GM21717 (cell line): ENCODE data around the gene USP25.

ENCODE experiments used
- ATAC-seq: cut with Tn5 transposase; IDR thresholded peaks from one replicate; pipeline ENCODE4 v1.9.1; 2021; ENCODE audit warnings: mild to moderate bottlenecking, moderate library complexity; ENCODE audit not compliant: unreplicated experiment

USP25 gene

DNA sequence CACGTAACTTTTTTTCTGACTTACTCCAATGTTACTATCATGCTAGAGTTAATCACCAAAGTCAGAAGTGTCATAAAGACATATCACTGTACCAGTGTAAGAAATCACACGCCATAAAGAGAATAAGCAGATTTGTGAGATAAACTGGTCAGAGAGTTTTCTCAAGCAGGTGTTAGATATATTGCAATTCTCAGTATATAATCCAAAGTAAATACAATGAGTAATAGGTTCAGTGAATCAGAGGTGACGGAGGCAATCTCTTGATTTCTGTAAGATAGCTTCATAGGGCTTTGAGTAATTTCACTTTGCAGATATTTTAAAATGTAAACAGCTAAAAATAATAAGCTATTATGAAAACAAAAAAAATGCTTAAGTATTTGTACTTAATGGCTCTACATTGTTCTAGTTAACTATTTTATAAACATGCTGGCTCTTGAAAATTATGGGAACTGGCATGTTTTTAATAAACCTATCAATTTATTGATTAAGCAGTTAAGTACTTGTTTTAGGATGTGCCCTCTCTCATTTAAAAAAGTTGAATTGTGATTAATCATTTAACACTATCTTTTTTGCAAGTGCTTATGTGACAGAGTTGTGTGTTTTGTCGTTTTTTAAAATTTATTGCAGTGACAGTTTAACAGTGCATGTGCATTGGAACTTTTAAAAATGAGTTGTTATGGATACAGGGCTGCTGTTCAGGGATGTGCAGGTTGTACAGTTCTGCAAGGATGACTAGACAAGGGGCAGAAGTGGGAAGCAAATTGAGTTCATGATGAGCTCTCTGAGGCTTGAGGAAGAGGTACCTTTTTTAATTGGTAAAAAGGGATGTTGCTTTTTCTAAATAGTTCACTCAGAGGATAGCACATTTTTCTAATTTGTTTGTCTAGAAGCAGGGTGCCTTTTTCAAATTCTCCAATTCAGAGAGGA, 119.1 kb downstream of the USP25 start:
- no peak for ATAC-seq

DNA sequence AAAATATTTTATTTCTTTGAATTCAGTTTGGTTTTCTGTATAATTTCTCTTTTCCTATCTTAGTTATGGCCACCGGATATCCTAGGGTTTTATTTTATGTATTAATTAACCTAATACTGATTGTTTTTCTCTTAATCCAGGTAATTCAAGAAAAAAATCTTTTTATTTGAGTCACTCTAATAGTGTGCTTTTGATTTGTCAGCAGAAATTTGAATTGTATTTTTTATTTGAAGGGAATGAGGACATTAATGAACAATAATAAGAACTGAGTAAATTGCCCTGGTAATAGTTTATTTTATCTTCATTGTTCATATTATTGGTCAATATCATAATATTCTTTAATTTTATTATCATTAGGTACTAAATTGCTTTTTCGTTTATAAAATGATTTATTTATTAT, 120.1 kb downstream of the USP25 start:
- no peak for ATAC-seq

DNA sequence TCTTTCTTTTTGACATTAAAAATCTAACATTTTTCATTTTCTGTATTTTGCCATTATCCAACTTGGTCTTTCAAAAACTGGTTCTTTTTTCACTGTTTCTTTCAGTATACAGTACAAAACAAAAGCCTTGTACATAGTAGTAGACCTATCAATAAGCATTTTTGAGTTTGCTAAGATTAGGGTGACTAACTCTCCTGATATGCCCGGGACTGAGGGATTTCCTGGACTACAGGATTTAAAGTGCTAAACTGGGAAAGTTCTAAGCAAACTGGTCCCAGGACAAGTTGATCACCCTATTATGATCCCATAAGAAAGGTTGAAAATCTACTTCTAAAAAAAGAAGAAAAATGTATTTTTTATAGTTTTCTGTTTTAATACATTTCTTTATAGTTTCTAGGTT, 120.9 kb downstream of the USP25 start:
- ATAC-seq = no peak

DNA sequence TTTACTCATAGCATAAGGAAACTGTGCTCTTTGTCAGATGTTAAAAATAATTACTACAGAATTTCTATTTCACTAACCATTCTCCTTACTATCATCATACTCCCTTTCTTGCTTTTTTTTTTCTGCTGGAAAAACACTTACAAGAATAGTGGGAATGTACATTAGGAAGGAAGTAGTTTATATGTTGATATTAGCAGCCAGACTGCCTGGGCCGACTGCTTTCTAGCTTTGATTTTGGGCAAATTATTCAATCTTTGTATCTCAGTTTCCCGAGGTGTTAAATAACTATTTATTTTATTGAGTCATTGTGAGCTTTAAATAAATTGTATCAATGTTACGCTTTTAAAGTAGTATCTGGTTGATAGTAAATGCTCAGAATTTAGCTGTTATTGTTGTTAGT, 122.4 kb downstream of the USP25 start:
- ATAC-seq = no peak

DNA sequence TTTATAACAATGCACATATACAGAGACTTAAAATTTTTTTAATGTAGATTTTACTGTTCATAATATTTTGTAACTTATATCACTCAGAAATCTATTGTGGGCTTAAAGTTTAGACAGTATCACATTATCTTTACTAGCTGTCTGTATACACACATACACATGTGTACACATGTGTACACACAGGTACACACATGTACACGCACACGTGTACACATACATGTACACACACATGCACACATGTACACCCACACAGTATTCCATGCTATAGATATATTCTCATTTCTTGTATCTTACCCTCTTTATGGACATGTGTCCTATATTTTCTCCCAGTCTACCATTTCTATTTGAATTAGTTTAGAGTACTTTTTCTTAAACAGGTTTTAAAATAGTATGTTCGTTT, 123.3 kb downstream of the USP25 start:
- no peak for ATAC-seq

DNA sequence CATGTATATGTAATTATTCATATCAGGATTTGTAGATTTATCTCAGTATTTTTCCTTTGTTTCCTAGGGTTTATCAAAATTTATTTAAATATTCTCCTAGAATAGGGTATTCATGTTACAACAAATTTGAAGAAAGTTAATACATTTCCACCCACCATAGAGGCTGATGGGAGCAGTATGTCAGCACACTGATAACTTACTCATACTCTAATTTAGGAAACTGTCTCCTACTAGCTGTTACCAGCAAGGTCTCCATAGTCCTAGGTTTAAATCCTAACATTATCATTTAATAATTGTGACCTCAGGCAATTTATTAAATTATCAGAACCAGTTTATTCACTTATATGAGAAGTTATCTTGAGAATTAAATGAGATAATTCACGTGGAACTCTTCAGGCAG, 127.0 kb downstream of the USP25 start:
- no peak for ATAC-seq

DNA sequence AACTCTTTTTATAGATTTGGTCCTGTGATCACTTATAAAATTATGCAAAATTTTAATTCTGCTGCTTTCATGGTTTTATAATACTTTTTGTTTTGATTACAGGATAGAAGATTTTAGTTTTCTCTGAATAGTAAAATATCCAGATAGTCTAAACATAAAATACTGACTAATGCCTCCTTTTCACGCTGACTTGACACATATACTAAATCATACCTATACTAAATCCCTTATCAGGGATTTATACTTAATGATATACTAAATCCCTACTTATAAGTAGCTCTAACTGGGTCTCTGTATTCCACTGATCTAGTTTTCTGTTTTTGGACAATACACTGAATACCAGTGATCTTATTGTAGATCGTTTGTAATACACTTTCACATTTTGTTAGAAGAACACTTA, 128.0 kb downstream of the USP25 start:
- ATAC-seq = no peak

DNA sequence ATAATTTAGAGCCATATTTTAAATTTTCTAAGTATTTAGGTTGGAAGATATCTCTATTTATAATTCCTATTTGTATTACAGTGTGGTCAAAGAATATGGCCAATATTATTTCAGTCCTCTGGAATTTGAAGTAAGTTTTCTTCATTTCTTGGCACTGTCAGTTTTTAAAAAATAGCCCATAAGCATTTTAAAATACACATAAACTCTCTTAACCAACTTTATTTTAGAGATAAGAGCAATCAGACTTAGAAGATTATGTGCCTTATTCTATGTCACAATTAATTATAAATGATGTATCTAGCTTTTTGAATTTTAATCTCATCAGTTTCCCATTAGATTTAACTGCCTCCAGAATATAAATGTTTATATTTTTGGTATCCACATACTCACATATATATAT, 130.8 kb downstream of the USP25 start:
- ATAC-seq = no peak

DNA sequence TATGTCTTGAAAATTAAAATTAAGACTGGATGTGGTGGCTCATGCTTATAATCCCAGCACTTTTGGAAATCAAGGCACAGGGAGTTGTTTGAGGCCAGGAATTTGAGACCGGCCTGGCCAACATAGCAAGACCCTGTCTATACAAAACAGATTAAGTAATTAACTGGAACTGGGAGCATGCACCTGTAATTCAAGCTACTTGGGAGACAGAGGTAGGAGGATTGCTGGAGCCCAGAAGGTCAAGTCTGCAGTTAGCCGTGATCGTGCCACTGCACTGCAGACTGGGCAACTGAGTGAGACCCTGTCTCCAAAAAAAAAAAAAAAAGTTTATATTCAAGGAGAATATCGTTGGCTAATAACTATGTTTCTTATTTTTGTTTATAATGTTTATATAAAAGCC, 139.2 kb downstream of the USP25 start:
- ATAC-seq = no peak

DNA sequence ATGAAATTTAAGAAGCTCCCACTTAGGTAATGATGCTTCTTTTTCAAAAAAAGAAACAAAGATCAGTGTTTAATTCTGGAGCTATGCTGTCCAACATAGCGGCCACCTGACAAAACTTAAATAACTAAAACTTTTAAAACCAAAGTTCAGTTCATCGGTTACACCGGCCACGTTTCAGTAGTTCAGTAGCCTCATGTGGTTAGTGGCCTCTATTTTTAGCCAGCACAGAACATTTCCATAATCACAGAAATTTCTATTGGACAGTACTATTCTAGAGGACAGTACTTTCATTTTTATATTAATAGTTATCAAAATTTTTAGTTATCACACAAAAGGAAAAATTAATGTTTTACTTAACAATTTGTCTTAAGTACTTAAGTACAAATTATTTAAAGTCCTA, 141.0 kb downstream of the USP25 start:
- no peak for ATAC-seq

DNA sequence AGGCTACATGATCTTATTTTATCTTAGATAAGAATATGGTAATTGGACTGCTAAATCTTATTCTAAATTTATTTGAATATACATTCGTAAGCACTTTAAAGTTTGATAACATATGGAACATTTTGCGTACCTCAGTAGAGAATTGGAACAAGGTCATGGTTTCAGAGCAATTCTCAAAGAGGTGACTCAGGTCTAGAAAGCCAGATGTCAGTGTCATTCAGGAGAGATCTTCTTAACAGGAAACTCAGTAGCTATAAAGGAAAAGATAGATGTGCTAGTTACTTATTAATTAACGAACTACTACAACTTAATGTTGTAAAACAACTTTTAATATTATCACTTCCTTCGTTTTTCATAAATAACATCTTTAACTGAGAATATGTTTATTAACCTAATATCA, 142.5 kb downstream of the USP25 start:
- ATAC-seq = no peak

DNA sequence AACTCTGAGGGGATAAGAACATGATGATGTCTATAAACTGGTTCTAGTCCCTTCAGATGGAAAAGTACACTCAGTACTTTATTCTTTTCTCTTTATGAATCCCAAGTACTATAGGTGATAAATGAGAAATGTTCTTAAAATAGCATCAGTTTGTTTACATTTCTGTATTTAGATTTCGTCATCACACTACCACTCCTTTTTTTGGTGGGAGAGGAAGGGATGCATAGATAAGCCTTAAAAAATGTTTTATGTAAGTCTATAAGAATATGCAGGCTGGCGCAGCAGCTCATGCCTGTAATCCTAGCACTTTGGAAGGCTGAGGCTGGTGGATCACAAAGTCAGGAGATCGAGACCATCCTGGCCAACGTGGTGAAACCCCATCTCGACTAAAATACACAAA, 144.8 kb downstream of the USP25 start:
- ATAC-seq = no peak

DNA sequence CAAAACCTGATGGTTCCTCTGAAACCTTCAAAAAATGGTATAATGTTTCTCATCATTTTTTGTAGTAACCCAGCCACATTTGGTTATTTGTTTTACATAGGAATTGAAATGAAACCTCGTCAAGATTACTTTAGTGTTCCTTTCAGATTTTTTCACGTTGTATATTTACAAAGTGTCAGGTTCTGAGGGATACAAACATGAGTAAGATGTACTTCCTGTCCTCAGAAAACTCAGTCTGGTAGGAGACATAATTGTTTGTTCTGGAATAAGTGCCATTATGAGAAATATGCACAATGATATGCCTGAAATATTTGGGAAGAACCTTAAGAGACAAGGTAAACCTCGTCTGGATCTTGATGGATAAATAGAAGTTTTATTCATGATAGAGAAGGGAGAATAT, 145.5 kb downstream of the USP25 start:
- no peak for ATAC-seq

DNA sequence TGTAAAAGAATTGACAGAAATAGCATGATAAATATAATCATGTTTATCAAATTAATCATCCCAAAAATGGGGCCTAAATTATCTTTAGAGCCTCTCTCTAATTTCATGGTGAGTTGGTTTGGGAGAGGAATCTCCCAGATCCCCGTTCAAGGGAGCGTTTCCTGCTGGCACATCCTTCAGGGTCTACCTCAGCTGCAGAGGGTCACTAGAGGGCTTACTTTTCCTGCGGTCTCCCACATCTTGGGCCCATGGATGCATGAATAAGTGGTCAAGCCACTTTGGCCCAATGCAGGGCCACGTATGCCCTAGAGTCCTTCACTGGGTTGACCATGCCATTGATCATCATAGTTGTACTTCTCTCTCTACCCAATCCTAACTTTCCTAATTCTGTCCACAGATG, 164.1 kb downstream of the USP25 start:
- no peak for ATAC-seq

DNA sequence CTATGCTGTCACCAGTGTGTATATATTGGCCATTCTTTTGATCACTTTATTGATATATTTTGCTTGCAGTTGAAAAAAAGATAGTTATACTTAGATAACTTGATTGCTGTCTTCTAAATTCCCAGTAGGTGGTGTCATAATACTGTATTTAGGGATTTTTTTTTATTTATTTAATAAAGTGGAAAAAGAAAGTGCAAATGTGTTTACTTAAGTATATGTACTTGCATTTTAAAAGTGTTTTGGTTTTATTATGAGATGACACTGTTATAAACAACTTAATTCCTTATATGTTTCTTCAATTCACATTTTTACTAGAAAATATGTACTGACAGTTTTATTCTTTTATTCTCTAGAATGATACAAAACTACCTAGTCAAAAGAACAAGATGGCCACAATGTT, 164.8 kb downstream of the USP25 start:
- no peak for ATAC-seq

DNA sequence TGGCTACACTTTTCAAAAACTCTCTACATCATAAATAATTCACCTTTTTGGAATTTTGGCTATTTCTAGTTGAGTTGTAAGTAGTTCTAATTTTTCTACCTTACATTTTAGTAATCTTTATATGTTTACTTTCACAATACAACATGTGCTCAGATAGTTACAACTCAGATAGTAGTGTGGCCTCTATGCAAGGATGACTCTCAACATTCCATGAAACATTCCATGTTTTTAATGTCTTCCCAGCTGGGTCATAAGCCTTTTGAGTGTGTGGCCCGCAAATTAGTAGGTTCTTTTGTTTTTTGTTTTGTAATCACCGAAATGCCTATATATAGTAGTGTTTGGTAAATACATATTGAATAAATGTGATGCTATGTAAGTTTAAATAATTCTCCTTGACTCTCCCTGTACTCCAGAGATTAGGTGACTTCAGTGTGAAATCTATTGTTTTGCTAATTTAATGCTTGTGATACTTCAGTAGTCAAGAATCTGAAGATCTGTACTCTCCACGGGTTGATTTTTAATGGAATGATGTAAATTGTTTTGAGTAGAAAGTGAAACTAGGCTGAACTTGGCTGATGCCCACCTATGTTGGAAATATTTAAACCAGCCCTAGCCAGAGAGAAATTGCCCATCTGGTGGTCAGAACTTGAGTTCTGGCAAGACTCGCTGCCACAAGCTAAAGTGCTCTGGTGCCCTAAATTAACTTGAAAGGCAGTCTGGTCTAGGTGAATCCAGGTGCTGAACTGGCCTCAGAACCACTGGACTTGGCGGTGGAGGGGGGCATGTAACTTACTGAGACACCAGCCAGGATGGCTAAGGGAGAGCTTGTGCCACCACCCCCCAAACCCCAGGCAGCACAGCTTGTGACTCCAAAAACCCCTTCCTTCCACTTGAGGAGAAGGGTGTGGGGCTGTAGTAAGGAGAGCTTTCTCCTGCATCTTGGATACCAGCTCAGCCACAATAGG, 165.6 kb downstream of the USP25 start:
- no peak for ATAC-seq

DNA sequence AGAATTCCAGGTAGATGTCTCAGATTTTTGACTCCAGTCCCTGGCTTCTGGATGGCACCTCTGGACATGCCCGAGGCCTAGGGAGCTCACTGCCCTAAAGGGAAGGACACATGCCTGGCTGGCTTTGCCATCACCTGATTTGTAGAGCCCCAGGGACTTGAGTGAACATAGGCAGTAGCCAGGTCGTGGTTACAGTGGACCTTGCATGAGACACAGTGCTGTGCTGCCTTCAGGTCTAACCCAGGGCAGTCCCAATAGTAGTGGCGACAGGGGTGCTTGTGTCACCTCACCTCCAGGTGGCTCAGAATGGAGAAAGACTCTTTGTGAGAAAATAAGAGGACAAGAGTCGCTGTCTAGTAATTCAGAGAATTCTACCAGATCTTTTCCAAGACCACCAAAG, 166.7 kb downstream of the USP25 start:
- ATAC-seq = no peak

DNA sequence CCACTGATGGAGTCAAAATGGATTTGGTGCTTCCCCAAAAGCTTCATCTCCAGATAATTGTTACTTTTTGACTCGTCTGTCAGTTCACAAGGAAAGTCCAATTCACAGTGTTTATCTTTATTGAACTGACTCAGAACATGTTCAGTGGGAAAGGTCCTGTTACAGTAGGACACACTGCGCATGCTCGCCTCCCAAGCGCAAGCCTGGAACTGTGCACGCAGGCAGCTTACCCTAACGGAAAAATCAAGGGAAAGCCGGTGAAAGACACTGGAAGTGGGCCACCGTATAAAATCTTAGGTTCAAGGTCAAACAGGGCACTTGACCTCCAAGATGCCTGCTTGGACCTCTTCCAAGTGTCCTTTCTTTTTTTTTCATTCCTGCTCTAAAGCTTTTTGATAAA, 174.6 kb downstream of the USP25 start:
- no peak for ATAC-seq

DNA sequence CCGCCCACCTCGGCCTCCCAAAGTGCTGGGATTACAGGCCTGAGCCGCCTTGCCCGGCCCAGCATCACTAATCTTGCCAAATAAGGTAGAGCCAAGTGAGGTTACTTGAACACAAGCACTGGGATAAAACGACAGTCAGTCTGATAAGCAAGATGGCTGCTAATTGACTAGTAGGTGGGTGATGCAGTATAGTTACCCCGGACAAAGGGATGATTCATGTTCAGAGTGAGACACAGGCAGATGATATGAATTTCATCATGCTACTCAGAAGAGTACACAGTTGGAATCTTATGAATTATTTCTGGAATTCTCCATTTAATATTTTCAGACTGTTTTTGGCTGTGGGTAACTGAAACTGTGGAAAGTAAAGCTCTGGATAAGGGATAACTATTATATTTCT, 178.4 kb downstream of the USP25 start:
- no peak for ATAC-seq

DNA sequence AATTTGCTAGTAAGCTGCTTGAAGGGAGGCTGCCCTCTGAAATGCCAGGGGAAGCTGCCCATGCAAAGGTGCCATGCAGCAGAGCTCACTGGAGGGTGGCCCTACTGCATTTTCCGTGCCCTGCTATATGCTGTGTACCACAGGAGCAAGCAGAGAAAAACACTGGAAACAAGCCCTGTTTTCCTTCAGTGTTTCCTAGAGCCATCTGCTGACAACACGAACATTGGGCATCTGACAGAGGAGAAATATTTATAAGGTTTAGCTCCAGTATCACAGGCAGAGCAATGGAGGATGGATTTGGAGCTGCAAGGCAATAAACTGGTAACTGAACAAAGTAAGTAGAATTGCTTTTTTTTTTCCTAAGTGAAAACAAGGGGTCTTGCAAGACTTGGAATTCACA, 198.4 kb downstream of the USP25 start:
- no peak for ATAC-seq

DNA sequence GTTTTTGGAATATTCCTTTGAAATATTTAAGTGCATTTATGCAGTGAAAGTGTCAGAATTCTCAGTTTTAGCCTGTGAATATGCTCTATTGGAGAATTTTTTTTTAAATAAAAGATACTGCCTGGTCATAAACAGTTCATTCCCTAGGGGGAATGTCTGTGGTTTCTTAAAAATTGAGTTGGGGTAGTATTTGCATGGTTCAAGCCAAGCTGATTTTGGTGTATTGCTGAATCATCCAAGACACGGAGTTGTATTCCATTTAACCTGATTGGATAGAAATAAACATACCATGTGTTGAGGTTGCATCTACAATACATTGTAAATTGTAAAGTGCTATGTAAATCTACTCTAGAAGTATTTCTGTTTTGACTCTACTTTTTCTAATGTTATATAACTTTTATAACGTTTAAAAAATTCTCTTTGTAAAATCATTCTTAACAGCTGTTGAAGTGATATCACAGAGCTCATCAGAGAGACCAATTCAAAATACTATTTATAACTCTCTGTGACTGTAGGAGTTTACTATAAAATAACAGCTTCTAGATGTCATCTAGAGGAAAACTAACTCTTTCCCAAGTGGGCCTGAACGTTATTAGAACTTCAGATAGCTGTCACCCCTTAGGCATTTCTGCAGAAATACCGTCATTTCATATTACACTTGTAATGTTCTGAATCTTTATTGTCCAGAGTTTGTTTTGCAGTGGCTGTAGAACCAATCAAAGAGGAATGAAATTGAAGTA, 199.1 kb downstream of the USP25 start:
- ATAC-seq = no peak
